Neural cell (in vitro differentiated cells): ENCODE measurements around the gene TNFSF12. TPM values are rescaled to one million over a fixed set of nuclear protein-coding genes. Genes with fewer than 3 reads are reported as not detected.

Experiments used
- H2AFZ ChIP-seq: fragments of 200-600, 300-800 bp; sonication (generic), shearing (Covaris generic); 2 replicates; pipeline ENCODE4 v1.6.0; 2014; ENCODE audit warnings: low read depth, mild to moderate bottlenecking, antibody characterized with exemption, low read length, moderate library complexity
- H3F3A ChIP-seq: fragments of 200-600 bp; shearing (Covaris generic); 2 replicates; pipeline ENCODE4 v1.6.1; 2016; ENCODE audit warnings: mild to moderate bottlenecking, moderate library complexity, mixed read lengths, antibody characterized with exemption, low read length; ENCODE audit not compliant: insufficient read depth, poor library complexity, severe bottlenecking
- H3K27ac ChIP-seq: fragments of 200-600, 300-800 bp; sonication (generic), shearing (Covaris generic); 2 replicates; pipeline ENCODE4 v1.5.1; 2014; ENCODE audit warnings: mild to moderate bottlenecking, low read length, moderate library complexity
- H3K27me3 ChIP-seq: fragments of 300-800, 200-600 bp; sonication (generic), shearing (Covaris generic); 2 replicates; pipeline ENCODE4 v1.6.0; 2014; ENCODE audit warnings: mild to moderate bottlenecking, low read depth, low read length, moderate library complexity; ENCODE audit not compliant: insufficient read depth
- H3K36me3 ChIP-seq: fragments of 300-800, 200-600 bp; sonication (generic), shearing (Covaris generic); 2 replicates; pipeline ENCODE4 v1.5.1; 2014; ENCODE audit warnings: mild to moderate bottlenecking, antibody characterized with exemption, low read length, moderate library complexity; ENCODE audit not compliant: insufficient read depth
- H3K4me2 ChIP-seq: fragments of 300-800, 200-600 bp; sonication (generic), shearing (Covaris generic); 2 replicates; pipeline ENCODE4 v1.6.0; 2014; ENCODE audit warnings: mild to moderate bottlenecking, low read length
- H3K4me3 ChIP-seq: fragments of 300-800, 200-600 bp; sonication (generic), shearing (Covaris generic); 2 replicates; pipeline ENCODE4 v1.5.1; 2014; ENCODE audit warnings: mild to moderate bottlenecking, low read length, moderate library complexity
- H3K79me2 ChIP-seq: fragments of 200-600 bp; shearing (Covaris generic); replicated peaks from 2 replicates; pipeline ENCODE4 v1.6.0; 2014; ENCODE audit warnings: mild to moderate bottlenecking, low read length, moderate library complexity; ENCODE audit not compliant: insufficient read depth
- H3K9ac ChIP-seq: fragments of 300-800, 200-600 bp; sonication (generic), shearing (Covaris generic); 2 replicates; pipeline ENCODE4 v1.6.1; 2016; ENCODE audit warnings: mild to moderate bottlenecking, low read length, mixed read lengths
- H3K9me2 ChIP-seq: fragments of 200-600 bp; shearing (Covaris generic); 2 replicates; pipeline ENCODE4 v1.6.1; 2016; ENCODE audit warnings: mild to moderate bottlenecking, low read length, mixed read lengths; ENCODE audit not compliant: insufficient read depth
- H3K9me3 ChIP-seq: fragments of 200-600, 300-800 bp; sonication (generic), shearing (Covaris generic); 2 replicates; pipeline ENCODE4 v1.6.1; 2016; ENCODE audit warnings: mild to moderate bottlenecking, mixed run types, low read length, moderate library complexity, mixed read lengths
- H4K20me1 ChIP-seq: fragments of 200-600 bp; shearing (Covaris generic); 2 replicates; pipeline ENCODE4 v1.6.1; 2016; ENCODE audit warnings: mild to moderate bottlenecking, mixed run types; ENCODE audit not compliant: insufficient read depth
- CTCF ChIP-seq: fragments of 450-650 bp; IDR thresholded peaks from 2 replicates; pipeline ENCODE4 v1.5.1; 2014; ENCODE audit warnings: antibody characterized with exemption, mild to moderate bottlenecking, moderate library complexity; ENCODE audit not compliant: poor library complexity, severe bottlenecking
- EP300 ChIP-seq: fragments of 450-650 bp; conservative IDR thresholded peaks from 2 replicates; pipeline ENCODE4 v1.6.1; 2014; ENCODE audit warnings: antibody characterized with exemption, mild to moderate bottlenecking, moderate library complexity; ENCODE audit not compliant: poor library complexity, severe bottlenecking
- EZH2 ChIP-seq: fragments of 200-600, 300-800 bp; shearing (Covaris generic), sonication (generic); IDR thresholded peaks from 2 replicates; pipeline ENCODE4 v1.6.1; 2014; ENCODE audit warnings: antibody characterized with exemption, low read length, borderline replicate concordance, mild to moderate bottlenecking; ENCODE audit not compliant: insufficient read depth, poor library complexity, severe bottlenecking
- MXI1 ChIP-seq: fragments of 450-650 bp; conservative IDR thresholded peaks from 2 replicates; pipeline ENCODE4 v1.6.1; 2014; ENCODE audit warnings: antibody characterized with exemption, mild to moderate bottlenecking; ENCODE audit not compliant: poor library complexity, severe bottlenecking
- POLR2AphosphoS5 ChIP-seq: IDR thresholded peaks from 2 replicates; pipeline ENCODE4 v1.6.1; 2012
- RAD21 ChIP-seq: fragments of 450-650 bp; conservative IDR thresholded peaks from 2 replicates; pipeline ENCODE4 v1.6.1; 2014; ENCODE audit warnings: antibody characterized with exemption, mild to moderate bottlenecking, moderate library complexity
- REST ChIP-seq: IDR thresholded peaks from 2 replicates; pipeline ENCODE4 v1.6.1; 2012; ENCODE audit warnings: borderline replicate concordance
- SMC3 ChIP-seq: fragments of 450-650 bp; conservative IDR thresholded peaks from 2 replicates; pipeline ENCODE4 v1.6.1; 2014; ENCODE audit warnings: antibody characterized with exemption, mild to moderate bottlenecking, moderate library complexity; ENCODE audit not compliant: poor library complexity
- TAF1 ChIP-seq: IDR thresholded peaks from 2 replicates; pipeline ENCODE4 v1.6.1; 2012; ENCODE audit warnings: low read depth
- polyA minus RNA-seq: library from RNA; depleted of rRNA, polyadenylated mRNA; stranded (reverse); fragments of >200 nt; gene quantifications from 2 replicates; pipeline ENCODE4 v1.2.3, GENCODE V29; 2014
- polyA plus RNA-seq: library from polyadenylated mRNA; depleted of rRNA; stranded (reverse); fragments of >200 nt; gene quantifications from 2 replicates; pipeline ENCODE4 v1.2.3, GENCODE V29; 2014

The TNFSF12 gene
- polyA plus RNA-seq (not detected in 2 replicates), polyA minus RNA-seq (not detected in 2 replicates)

GRCh38 chr17:7548585-7549400 is at the start of gene TNFSF12:
TNFSF12 (plus strand) TSS chr17:7549058; CDS start chr17:7549154, 96 bp downstream.
- Histone ChIP-seq H3F3A (no peaks in the 10 kb centered on the region), H3K9ac (no peak within 1 kb of the TSS), H3K36me3 (no peaks in the 10 kb centered on the region), H3K4me2 (no peak within 1 kb of the TSS), H3K79me2 (no peaks in the 10 kb centered on the region), H4K20me1 (no peaks in the 10 kb centered on the region), H3K4me3 (peak within 1 kb of the TSS; percentile 57), H3K9me2 (no peaks in the 10 kb centered on the region), H3K27ac (no peak within 1 kb of the TSS), H3K9me3 (no peaks in the 10 kb centered on the region), H2AFZ (no peak within 1 kb of the TSS), H3K27me3 (peaks cover 22% of the 10 kb centered on the region)
- TF ChIP-seq POLR2AphosphoS5 = no peak
- no peak for TF ChIP-seq REST
- TF ChIP-seq EZH2 = no peak
- no peak for TF ChIP-seq SMC3
- no peak for TF ChIP-seq CTCF
- TF ChIP-seq MXI1 = no peak

DNA sequence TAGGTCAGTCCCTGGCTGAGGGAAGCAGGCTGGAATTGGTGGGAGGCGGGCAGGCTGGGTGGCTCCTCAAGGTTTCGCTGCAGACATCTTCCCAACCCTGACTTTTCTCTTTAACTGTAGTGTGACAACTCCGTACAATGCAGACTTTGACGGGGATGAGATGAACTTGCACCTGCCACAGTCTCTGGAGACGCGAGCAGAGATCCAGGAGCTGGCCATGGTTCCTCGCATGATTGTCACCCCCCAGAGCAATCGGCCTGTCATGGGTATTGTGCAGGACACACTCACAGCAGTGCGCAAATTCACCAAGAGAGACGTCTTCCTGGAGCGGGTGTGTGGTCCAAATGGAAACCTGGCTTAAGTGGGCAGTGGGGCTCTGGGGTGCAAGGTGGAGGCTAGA is 49.7 kb upstream of the TNFSF12 start:
- H3K9me3 ChIP-seq = no peaks in the 10 kb centered on the region
- H3K79me2 ChIP-seq = peaks cover 18% of the 10 kb centered on the region
- no peaks in the 10 kb centered on the region for H3K36me3 ChIP-seq
- no peak overlapping the region for H3K4me2 ChIP-seq
- no peak overlapping the region for H3K9ac ChIP-seq
- TF ChIP-seq RAD21 (no peak), SMC3 (no peak), TAF1 (no peak), REST (no peak), CTCF (no peak), MXI1 (no peak), EZH2 (no peak), EP300 (no peak), POLR2AphosphoS5 (no peak)
- no peaks in the 10 kb centered on the region for H3K27me3 ChIP-seq
- no peaks in the 10 kb centered on the region for H3K9me2 ChIP-seq
- no peak overlapping the region for H3K4me3 ChIP-seq
- no peak overlapping the region for H2AFZ ChIP-seq
- no peak overlapping the region for H3K27ac ChIP-seq
- H3F3A ChIP-seq = no peaks in the 10 kb centered on the region
- H4K20me1 ChIP-seq = peaks cover 4% of the 10 kb centered on the region
